Loucy (cell line): Measurements from ENCODE around the gene HYAL3.

Source experiments
- H2AFZ ChIP-seq: fragments of 200-600 bp; sonication (generic); 2 replicates; pipeline ENCODE4 v1.6.0; 2016; ENCODE audit warnings: antibody characterized with exemption, mild to moderate bottlenecking, low read length, moderate library complexity
- H3F3A ChIP-seq: fragments of 200-600 bp; 2 replicates; pipeline ENCODE4 v1.6.0; 2016; ENCODE audit warnings: antibody characterized with exemption, low read depth, mild to moderate bottlenecking
- H3K27me3 ChIP-seq: fragments of 200-600 bp; sonication (generic); 2 replicates; pipeline ENCODE4 v1.6.1; 2014; ENCODE audit warnings: low read length, mild to moderate bottlenecking; ENCODE audit not compliant: insufficient read depth, poor library complexity, severe bottlenecking
- H3K36me3 ChIP-seq: fragments of 200-600 bp; sonication (generic); 2 replicates; pipeline ENCODE4 v1.6.1; 2016; ENCODE audit warnings: low read length; ENCODE audit not compliant: insufficient read depth
- H3K4me1 ChIP-seq: fragments of 200-600 bp; sonication (generic); 2 replicates; pipeline ENCODE4 v1.5.1; 2014; ENCODE audit warnings: low read length, mild to moderate bottlenecking; ENCODE audit not compliant: insufficient read depth, poor library complexity, severe bottlenecking
- H3K4me2 ChIP-seq: fragments of 200-600 bp; sonication (generic); 2 replicates; pipeline ENCODE4 v1.6.0; 2014; ENCODE audit warnings: antibody characterized with exemption, low read length, low read depth, mild to moderate bottlenecking; ENCODE audit not compliant: poor library complexity, severe bottlenecking
- H3K4me3 ChIP-seq: fragments of 200-600 bp; sonication (generic); 2 replicates; pipeline ENCODE4 v1.5.1; 2014; ENCODE audit warnings: low read length, mild to moderate bottlenecking, mixed read lengths; ENCODE audit not compliant: poor library complexity, severe bottlenecking
- H3K79me2 ChIP-seq: fragments of 200-600 bp; sonication (generic); 2 replicates; pipeline ENCODE4 v1.6.1; 2014; ENCODE audit warnings: low read length; ENCODE audit not compliant: insufficient read depth
- H3K9ac ChIP-seq: fragments of 200-600 bp; sonication (generic); 2 replicates; pipeline ENCODE4 v1.6.0; 2014; ENCODE audit warnings: mild to moderate bottlenecking, low read depth, low read length, moderate library complexity; ENCODE audit not compliant: poor library complexity, severe bottlenecking
- H3K9me2 ChIP-seq: fragments of 200-600 bp; sonication (generic); replicated peaks from 2 replicates; pipeline ENCODE4 v1.6.1; 2016; ENCODE audit warnings: low read depth, low read length, mixed read lengths
- H3K9me3 ChIP-seq: fragments of 200-600 bp; sonication (generic); 2 replicates; pipeline ENCODE4 v1.6.1; 2014; ENCODE audit warnings: mild to moderate bottlenecking, antibody characterized with exemption, low read length, low read depth; ENCODE audit not compliant: insufficient read depth
- H4K20me1 ChIP-seq: fragments of 200-600 bp; sonication (generic); 2 replicates; pipeline ENCODE4 v1.6.0; 2014; ENCODE audit warnings: antibody characterized with exemption, low read length, mild to moderate bottlenecking; ENCODE audit not compliant: insufficient read depth, poor library complexity, severe bottlenecking
- CTCF ChIP-seq: fragments of 200-600 bp; sonication (generic); conservative IDR thresholded peaks from 2 replicates; pipeline ENCODE4 v1.5.1; 2014; ENCODE audit warnings: mild to moderate bottlenecking, antibody characterized with exemption, low read length
- EZH2phosphoT487 ChIP-seq: fragments of 200-600 bp; IDR thresholded peaks from 2 replicates; pipeline ENCODE4 v1.6.1; 2018; ENCODE audit warnings: antibody characterized with exemption, mild to moderate bottlenecking, moderate library complexity, borderline replicate concordance

The HYAL3 gene

GRCh38 chr3:50269460-50269859, 29.7 kb downstream of the HYAL3 start:
- Histone ChIP-seq H3K4me3 (no peak overlapping the region), H3K9ac (no peak overlapping the region), H3K4me2 (no peak overlapping the region)

GRCh38 chr3:50268703-50269451, 30.3 kb downstream of the HYAL3 start, which contains the start of gene SEMA3B:
TSS of gene SEMA3B (plus strand) at chr3:50269147. CDS start at chr3:50269241, 94 bp downstream.
- Histone ChIP-seq H3K79me2 (no peaks in the 10 kb centered on the region), H4K20me1 (no peaks in the 10 kb centered on the region), H3F3A (no peaks in the 10 kb centered on the region), H3K4me1 (no peaks in the 10 kb centered on the region), H2AFZ (no peak within 1 kb of the TSS), H3K36me3 (no peaks in the 10 kb centered on the region), H3K4me3 (no peak within 1 kb of the TSS), H3K4me2 (no peak within 1 kb of the TSS), H3K27me3 (no peaks in the 10 kb centered on the region), H3K9me3 (no peaks in the 10 kb centered on the region), H3K9ac (no peak within 1 kb of the TSS), H3K9me2 (no peaks in the 10 kb centered on the region)
- TF ChIP-seq CTCF (no peak), EZH2phosphoT487 (no peak)

More at GRCh38 chr3:50269460-50269859, 29.7 kb downstream of the HYAL3 start:
- no peaks in the 10 kb centered on the region for H3K27me3 ChIP-seq
- no peaks in the 10 kb centered on the region for H3K9me2 ChIP-seq
- TF ChIP-seq CTCF, result no peak
- TF ChIP-seq EZH2phosphoT487, result no peak
- H2AFZ ChIP-seq, result no peak overlapping the region
- no peaks in the 10 kb centered on the region for H3K79me2 ChIP-seq
- no peaks in the 10 kb centered on the region for H4K20me1 ChIP-seq
- H3K4me1 ChIP-seq, result no peaks in the 10 kb centered on the region
- H3K9me3 ChIP-seq, result no peaks in the 10 kb centered on the region
- no peaks in the 10 kb centered on the region for H3F3A ChIP-seq
- no peaks in the 10 kb centered on the region for H3K36me3 ChIP-seq

GRCh38 chr3:50268276-50268675, 30.9 kb downstream of the HYAL3 start:
- no peak overlapping the region for H3K9ac ChIP-seq
- H3K79me2 ChIP-seq, result no peaks in the 10 kb centered on the region
- H3F3A ChIP-seq, result no peaks in the 10 kb centered on the region
- H3K27me3 ChIP-seq, result no peaks in the 10 kb centered on the region
- H3K4me3 ChIP-seq, result no peak overlapping the region
- H4K20me1 ChIP-seq, result no peaks in the 10 kb centered on the region
- TF ChIP-seq EZH2phosphoT487 (no peak), CTCF (no peak)
- H3K4me1 ChIP-seq, result no peaks in the 10 kb centered on the region
- H3K36me3 ChIP-seq, result no peaks in the 10 kb centered on the region
- no peak overlapping the region for H2AFZ ChIP-seq
- no peaks in the 10 kb centered on the region for H3K9me3 ChIP-seq
- H3K9me2 ChIP-seq, result no peaks in the 10 kb centered on the region
- H3K4me2 ChIP-seq, result no peak overlapping the region
